Heart left ventricle (tissue), 16 donors: ENCODE measurements around the gene MYCN. TPM values are rescaled to one million over a fixed set of nuclear protein-coding genes. Genes with fewer than 3 reads are reported as not detected.

Experiments
- ATAC-seq, 4 donors: fragments of 200-7000 bp; cut with Tn5 transposase; one replicate each; pipeline ENCODE4 v1.9.1; 2020 to 2022; ENCODE audit warnings: moderate library complexity in 4 of 4, mild to moderate bottlenecking in 3 of 4, moderate number of reproducible peaks in 1 of 4
- DNase-seq, 5 donors: peaks; one replicate each; pipeline ENCODE4 v3.0.0-alpha.2; 2020
- H3K27ac ChIP-seq, 12 donors: fragments of 200-600 bp; sonication (generic) in 4 of 12; one replicate each; pipeline versions ENCODE4 v1.5.0 to v1.8.0; 2016 to 2022; ENCODE audit warnings: mild to moderate bottlenecking in 2 of 12
- H3K27me3 ChIP-seq, 9 donors: fragments of 200-600 bp; sonication (generic) in 2 of 9; one replicate each; pipeline versions ENCODE4 v1.5.1 to v1.8.0; 2016 to 2022; ENCODE audit warnings: mild to moderate bottlenecking in 3 of 9
- H3K36me3 ChIP-seq, 9 donors: fragments of 200-600 bp; sonication (generic) in 2 of 9; one replicate each; pipeline versions ENCODE4 v1.5.0 to v1.8.0; 2018 to 2022; ENCODE audit warnings: mild to moderate bottlenecking in 2 of 9
- H3K4me1 ChIP-seq, 12 donors: fragments of 200-600 bp; sonication (generic) in 4 of 12; one replicate each; pipeline versions ENCODE4 v1.5.0 to v1.8.0; 2016 to 2022; ENCODE audit warnings: mild to moderate bottlenecking in 3 of 12
- H3K4me3 ChIP-seq, 12 donors: fragments of 200-600 bp; sonication (generic) in 4 of 12; one replicate each; pipeline versions ENCODE4 v1.5.0 to v1.8.0; 2017 to 2022; ENCODE audit warnings: mild to moderate bottlenecking in 9 of 12, moderate library complexity in 4 of 12
- H3K9me3 ChIP-seq, 12 donors: fragments of 200-600 bp; sonication (generic) in 4 of 12; one replicate each; pipeline versions ENCODE4 v1.5.0 to v1.8.0; 2016 to 2022; ENCODE audit warnings: mild to moderate bottlenecking in 1 of 12
- CTCF ChIP-seq, 12 donors: fragments of 200-600 bp; sonication (generic) in 4 of 12; IDR thresholded peaks; one replicate each; pipeline versions ENCODE4 v1.5.0 to v1.8.0; 2018 to 2022; ENCODE audit warnings: antibody characterized with exemption in 12 of 12, mild to moderate bottlenecking in 5 of 12
- POLR2A ChIP-seq, 2 donors: fragments of 450-650 bp; IDR thresholded peaks; one replicate each; pipeline ENCODE4 v1.6.1; 2017; ENCODE audit warnings: antibody characterized with exemption in 2 of 2, mild to moderate bottlenecking in 2 of 2, moderate library complexity in 2 of 2
- WGBS, 4 donors: extraction: QIAGEN DNeasy Blood & Tissue Kit in 2 of 4; methylation state at CpG; one replicate each; pipeline versions ENCODE4 v1.1.5 to v1.1.7; 2013 to 2018; 5-methylcytosine and 5-hydroxymethylcytosine counted together
- intact Hi-C, 10 donors: fragments of 100-400 bp; cut with DNase I; formaldehyde crosslinking; loops; one replicate each; pipeline versions ENCODE4 v1.11.1 to v1.14.2; 2022
- polyA plus RNA-seq, 2 donors: library from polyadenylated mRNA; stranded (reverse); fragments of 200-250 nt; gene quantifications; one replicate each; pipeline ENCODE4 v1.2.3, GENCODE V29; 2013
- total RNA-seq, 9 donors: library from RNA; depleted of rRNA in 2 of 9; stranded (reverse); fragments of >200 nt in 2 of 9; fragmentation: NEBNext Ultra II Directional in 3 of 9; extraction: Animal tissue kit (Norgen Biotek cat#: 25700) in 3 of 9; gene quantifications; one replicate each; pipeline versions ENCODE4 v1.1.0 to v1.2.4, GENCODE V29; 2016 to 2023
- donor health status: ischemic (EF 13 %, LVEDD 7.1; RV severe dilation, severe dysfunction).
- donor health status: healthy with polysubstance abuse.
- donor health status: DM: no; HTN: yes; CAD: no.
- donor health status: DM: no; HTN: no; CAD: no.
- donor health status: ischemic (EF 25% LVEDD 6.9; RV normal size, moderate dysfunction).
- donor health status: ischemic (EF 25% LVEDD 5.7; RV mildly dilated, moderate dysfunction).
- donor health status: healthy.
- donor health status: DM: yes; HTN: yes; CAD: no.
- donor health status: ischemic (EF 35%, LVEDD 5.7; RV mildly dilated, moderate dysfunction).
- donor health status: nonischemic (EF 11% LVEDD 7.7; RV severe dilation, severe dysfunction).
- donor health status: DM: yes; HTN: yes; CAD: no.
- donor health status: PGD.
- donor health status: ischemic (EF 29% LVEDD 5.4; RV normal size, mild dysfunction).
- donor health status: nonischemic (EF 23%, LVEDD 6.1; RV moderate dilation, normal function).

MYCN gene
- total and polyA plus RNA-seq, 11 donors = 0.22 to 1.6 (median 0.62) TPM; not detected in 2

GRCh38 chr2:15935189-15935588, 5.2 kb upstream of the MYCN start:
- TF ChIP-seq POLR2A (IDR thresholded peaks at IDR 0.05) = no peak
- no peak for TF ChIP-seq CTCF (IDR thresholded peaks at IDR 0.05)

GRCh38 chr2:15935675-15936074, 4.7 kb upstream of the MYCN start:
- Histone ChIP-seq H3K27ac (no peak overlapping the region), H3K9me3 (no peaks in the 10 kb centered on the region), H3K36me3 (no peaks in the 10 kb centered on the region), H3K4me1 (peaks cover 0 to 16% (median 11%) of the 10 kb centered on the region in 12 donors), H3K27me3 (peaks cover 0 to 29% (median 11%) of the 10 kb centered on the region in 9 donors), H3K4me3 (no peak overlapping the region)
- intact Hi-C loops = loop anchor here in 9 of 10 donors (2.0 to 10.0 kb wide), 13 partner anchors 293 to 822 kb away; no protein-coding TSS in a partner anchor
- TF ChIP-seq CTCF (IDR thresholded peaks at IDR 0.05) (no peak), POLR2A (IDR thresholded peaks at IDR 0.05) (no peak)
- 82 to 92% (median 89%) methylated on average over 4 of the region's 4 CpGs for WGBS, 4 donors
- DNase-seq (no peak), ATAC-seq (no peak)

More at GRCh38 chr2:15935189-15935588, 5.2 kb upstream of the MYCN start:
- Histone ChIP-seq H3K4me1 (peaks cover 0 to 11% (median 7%) of the 10 kb centered on the region in 12 donors), H3K4me3 (no peak overlapping the region), H3K27me3 (peaks cover 0 to 26% (median 7%) of the 10 kb centered on the region in 9 donors), H3K9me3 (no peaks in the 10 kb centered on the region), H3K27ac (no peak overlapping the region), H3K36me3 (no peaks in the 10 kb centered on the region)
- DNase-seq (no peak), ATAC-seq (no peak)
- WGBS, 4 donors = 91 to 99% (median 96%) methylated on average over 6 of the region's 6 CpGs
- intact Hi-C loops = loop anchor here in 9 of 10 donors (5.0 to 10.0 kb wide), 12 partner anchors 293 to 822 kb away; no protein-coding TSS in a partner anchor

GRCh38 chr2:15936277-15937104, 3.9 kb upstream of the MYCN start:
- Histone ChIP-seq H3K9me3 (no peaks in the 10 kb centered on the region), H3K27ac (no peak overlapping the region), H3K27me3 (peaks cover 0 to 37% (median 20%) of the 10 kb centered on the region in 9 donors), H3K4me1 (peaks cover 0 to 24% (median 16%) of the 10 kb centered on the region in 12 donors), H3K4me3 (no peak overlapping the region), H3K36me3 (no peaks in the 10 kb centered on the region)
- DNase-seq (no peak), ATAC-seq (no peak)
- 79 to 97% (median 92%) methylated on average over 5 of the region's 5 CpGs for WGBS, 4 donors
- no peak for TF ChIP-seq POLR2A (IDR thresholded peaks at IDR 0.05)
- no peak for TF ChIP-seq CTCF (IDR thresholded peaks at IDR 0.05)
- intact Hi-C loops = loop anchor here in 9 of 10 donors (2.0 to 10.0 kb wide), 13 partner anchors 294 to 821 kb away; no protein-coding TSS in a partner anchor
